ENCODE data around the gene DNAL4.

The DNAL4 gene

GRCh38 chr22:38839686-38840085 lies 45.7 kb upstream of the DNAL4 start:
- Histone ChIP-seq H3K9me3 (no peaks in the 10 kb centered on the region), H3K27me3 (no peaks in the 10 kb centered on the region), H3K4me3 (ENCODE audit: low read depth, low read length) (no peak overlapping the region), H3K36me3 (no peaks in the 10 kb centered on the region), H3K4me1 (no peaks in the 10 kb centered on the region)
- TF ChIP-seq CTCF (IDR thresholded peaks at IDR 0.05; ENCODE audit: low read depth, low read length) = no peak
- no peak for DNase-seq

- no peak for TF ChIP-seq CTCF (IDR thresholded peaks at IDR 0.05; ENCODE audit: low read depth, low read length)
- H3K4me3 ChIP-seq (ENCODE audit: low read depth, low read length) = no peak overlapping the region
- DNase-seq = no peak
- no peaks in the 10 kb centered on the region for H3K4me1 ChIP-seq
- H3K36me3 ChIP-seq = no peaks in the 10 kb centered on the region
- no peaks in the 10 kb centered on the region for H3K9me3 ChIP-seq
- H3K27me3 ChIP-seq = no peaks in the 10 kb centered on the region
These were observed 43.5 kb upstream of the DNAL4 start for GRCh38 chr22:38837414-38837928.

GRCh38 chr22:38835888-38836301 lies 42.0 kb upstream of the DNAL4 start:
- TF ChIP-seq CTCF (IDR thresholded peaks at IDR 0.05; ENCODE audit: low read depth, low read length) = no peak
- Histone ChIP-seq H3K36me3 (no peaks in the 10 kb centered on the region), H3K9me3 (no peaks in the 10 kb centered on the region), H3K4me1 (no peaks in the 10 kb centered on the region), H3K4me3 (ENCODE audit: low read depth, low read length) (no peak overlapping the region), H3K27me3 (no peaks in the 10 kb centered on the region)
- DNase-seq = no peak

GRCh38 chr22:38834991-38835390 lies 41.0 kb upstream of the DNAL4 start:
- no peak for DNase-seq
- Histone ChIP-seq H3K36me3 (no peaks in the 10 kb centered on the region), H3K27me3 (no peaks in the 10 kb centered on the region), H3K4me1 (no peaks in the 10 kb centered on the region), H3K9me3 (no peaks in the 10 kb centered on the region), H3K4me3 (ENCODE audit: low read depth, low read length) (no peak overlapping the region)
- TF ChIP-seq CTCF (IDR thresholded peaks at IDR 0.05; ENCODE audit: low read depth, low read length) = no peak

- Histone ChIP-seq H3K4me3 (ENCODE audit: low read depth, low read length) (no peak overlapping the region), H3K36me3 (no peaks in the 10 kb centered on the region), H3K9me3 (no peaks in the 10 kb centered on the region), H3K4me1 (no peaks in the 10 kb centered on the region), H3K27me3 (no peaks in the 10 kb centered on the region)
- no peak for DNase-seq
- TF ChIP-seq CTCF (IDR thresholded peaks at IDR 0.05; ENCODE audit: low read depth, low read length) = no peak
These were observed 40.4 kb upstream of the DNAL4 start for GRCh38 chr22:38834215-38834953.

- H3K9me3 ChIP-seq = no peaks in the 10 kb centered on the region
- no peaks in the 10 kb centered on the region for H3K4me1 ChIP-seq
These were observed 39.1 kb upstream of the DNAL4 start for GRCh38 chr22:38833061-38833460.

More at GRCh38 chr22:38833061-38833460, 39.1 kb upstream of the DNAL4 start:
- Histone ChIP-seq H3K4me3 (ENCODE audit: low read depth, low read length) (no peak overlapping the region), H3K36me3 (no peaks in the 10 kb centered on the region), H3K27me3 (no peaks in the 10 kb centered on the region)
- DNase-seq = no peak
- no peak for TF ChIP-seq CTCF (IDR thresholded peaks at IDR 0.05; ENCODE audit: low read depth, low read length)

All from BE2C (cell line).